IMR-90 (cell line): ENCODE data around the gene EIF1. TPM values are rescaled to one million over a fixed set of nuclear protein-coding genes. Genes with fewer than 3 reads are reported as not detected.
A peak's percentile ranks its signal among the peaks of the same experiment; 100 is the strongest.

ENCODE experiments used
- ATAC-seq: fragments of 200-7000 bp; cut with Tn5 transposase; 2 replicates; pipeline ENCODE4 v1.9.1; 2020; ENCODE audit warnings: low read depth, mild to moderate bottlenecking, moderate library complexity
- BruUV-seq: library from RNA; stranded (reverse); fragments of 400-500 nt; replicated peaks from 2 replicates; lab custom pipeline; 2021; lab: Mats Ljungman, UMichigan
- CTCF ChIA-PET: fragments of 300-600 bp; formaldehyde crosslinking; extraction: SDS; loops from one replicate; lab custom pipeline; 2021; ENCODE audit warnings: antibody characterized with exemption; lab: Yijun Ruan, JAX
- POLR2A ChIA-PET: fragments of 300-600 bp; sonication (Branson Sonifier 250); formaldehyde crosslinking; loops from one replicate; lab custom pipeline; 2022; ENCODE audit warnings: antibody characterized with exemption; ENCODE audit not compliant: unreplicated experiment; lab: Charles Lee
- DNase-seq: peaks from one replicate; pipeline ENCODE4 v3.0.0; 2013
- H2AFZ ChIP-seq: replicated peaks from 2 replicates; pipeline ENCODE3; 2013; ENCODE audit warnings: low read length, mild to moderate bottlenecking; ENCODE audit not compliant: poor library complexity
- H2AK5ac ChIP-seq: 2 replicates; pipeline ENCODE4 v1.6.1; 2013; ENCODE audit warnings: low read depth, low read length, inconsistent platforms
- H2AK9ac ChIP-seq: replicated peaks from 2 replicates; pipeline ENCODE3; 2013; ENCODE audit warnings: mild to moderate bottlenecking, low read depth, low read length, moderate library complexity; ENCODE audit not compliant: poor library complexity
- H2BK120ac ChIP-seq: 2 replicates; pipeline ENCODE4 v1.6.1; 2013; ENCODE audit warnings: low read depth, low read length, inconsistent platforms
- H2BK15ac ChIP-seq: 3 replicates; pipeline ENCODE4 v1.6.1; 2013; ENCODE audit warnings: low read depth, low read length, inconsistent platforms
- H2BK20ac ChIP-seq: 2 replicates; pipeline ENCODE4 v1.6.1; 2013; ENCODE audit warnings: low read depth, mild to moderate bottlenecking, inconsistent platforms, low read length, moderate library complexity
- H2BK5ac ChIP-seq: 2 replicates; pipeline ENCODE4 v1.6.1; 2013; ENCODE audit warnings: mild to moderate bottlenecking, low read depth, low read length, inconsistent platforms; ENCODE audit not compliant: poor library complexity, severe bottlenecking
- H3K14ac ChIP-seq: replicated peaks from 2 replicates; pipeline ENCODE4 v1.6.1; 2013; ENCODE audit warnings: low read depth, low read length, inconsistent platforms
- H3K18ac ChIP-seq: 2 replicates; pipeline ENCODE4 v1.6.1; 2013; ENCODE audit warnings: low read depth, low read length, control low read depth
- H3K23ac ChIP-seq: 2 replicates; pipeline ENCODE4 v1.6.1; 2013; ENCODE audit warnings: low read depth, low read length, inconsistent platforms
- H3K27ac ChIP-seq: 2 replicates; pipeline ENCODE4 v1.5.1; 2013; ENCODE audit warnings: mild to moderate bottlenecking, control low read depth, low read length; ENCODE audit not compliant: insufficient read depth
- H3K27me3 ChIP-seq: 2 replicates; pipeline ENCODE4 v1.6.1; 2013; ENCODE audit warnings: low read length; ENCODE audit not compliant: control insufficient read depth, insufficient read depth
- H3K36me3 ChIP-seq: 2 replicates; pipeline ENCODE4 v1.6.1; 2013; ENCODE audit warnings: low read length, mixed read lengths; ENCODE audit not compliant: control insufficient read depth, insufficient read depth
- H3K4ac ChIP-seq: 2 replicates; pipeline ENCODE4 v1.6.1; 2013; ENCODE audit warnings: low read depth, low read length, inconsistent platforms
- H3K4me1 ChIP-seq: 2 replicates; pipeline ENCODE4 v1.6.1; 2013; ENCODE audit warnings: low read length, mixed read lengths; ENCODE audit not compliant: control insufficient read depth, insufficient read depth
- H3K4me2 ChIP-seq: 2 replicates; pipeline ENCODE4 v1.6.1; 2013; ENCODE audit warnings: low read depth, mild to moderate bottlenecking, control low read depth, low read length, moderate library complexity
- H3K4me3 ChIP-seq: 2 replicates; pipeline ENCODE4 v1.5.1; 2013; ENCODE audit warnings: low read depth, mild to moderate bottlenecking, control low read depth, low read length, moderate library complexity; ENCODE audit not compliant: insufficient read depth
- H3K56ac ChIP-seq: 2 replicates; pipeline ENCODE4 v1.6.1; 2013; ENCODE audit warnings: low read length, inconsistent platforms; ENCODE audit not compliant: insufficient read depth; ENCODE audit errors: extremely low read depth
- H3K79me1 ChIP-seq, 2 experiments: 2 replicates each; pipeline ENCODE4 v1.6.1; 2013; ENCODE audit warnings: low read length in 2 of 2, inconsistent platforms in 1 of 2, low read depth in 1 of 2
- H3K9ac ChIP-seq: 2 replicates; pipeline ENCODE4 v1.6.1; 2013; ENCODE audit warnings: low read depth, low read length, control low read depth
- H3K9me1 ChIP-seq: 2 replicates; pipeline ENCODE4 v1.6.1; 2013; ENCODE audit warnings: low read length, inconsistent platforms; ENCODE audit not compliant: insufficient read depth
- H3K9me3 ChIP-seq: 2 replicates; pipeline ENCODE4 v1.6.1; 2013; ENCODE audit warnings: low read length; ENCODE audit not compliant: control insufficient read depth, insufficient read depth
- H4K20me1 ChIP-seq: 2 replicates; pipeline ENCODE4 v1.6.1; 2013; ENCODE audit warnings: low read length, inconsistent platforms; ENCODE audit not compliant: insufficient read depth
- H4K5ac ChIP-seq: 2 replicates; pipeline ENCODE4 v1.6.1; 2013; ENCODE audit warnings: mild to moderate bottlenecking, low read depth, low read length, control low read depth
- H4K8ac ChIP-seq, 2 experiments: 2 replicates each; pipeline ENCODE4 v1.6.1; 2013; ENCODE audit warnings: low read depth in 2 of 2, low read length in 2 of 2, control low read depth in 1 of 2, inconsistent platforms in 1 of 2
- H4K91ac ChIP-seq: 2 replicates; pipeline ENCODE4 v1.6.1; 2013; ENCODE audit warnings: low read depth, low read length, inconsistent platforms; ENCODE audit not compliant: insufficient read depth
- FOS ChIP-seq: fragments of 150-350 bp; IDR thresholded peaks from 2 replicates; pipeline ENCODE4 v1.6.1; 2016; ENCODE audit warnings: low read depth, low read length
- MAFK ChIP-seq: IDR thresholded peaks from 2 replicates; pipeline ENCODE4 v1.6.1; 2012; ENCODE audit warnings: low read depth, low read length, improper control_type of control experiment
- MXI1 ChIP-seq: IDR thresholded peaks from 2 replicates; pipeline ENCODE4 v1.6.1; 2012; ENCODE audit warnings: low read depth, mild to moderate bottlenecking, low read length, moderate library complexity, borderline replicate concordance
- NFE2L2 ChIP-seq: fragments of 150-350 bp; IDR thresholded peaks from 2 replicates; pipeline ENCODE4 v1.6.1; 2016; ENCODE audit warnings: low read depth, mild to moderate bottlenecking, low read length
- POLR2A ChIP-seq: IDR thresholded peaks from 2 replicates; pipeline ENCODE4 v1.6.1; 2012; ENCODE audit warnings: mild to moderate bottlenecking, low read depth, low read length
- RAD21 ChIP-seq: IDR thresholded peaks from 2 replicates; pipeline ENCODE4 v1.6.1; 2012; ENCODE audit warnings: low read length, improper control_type of control experiment
- whole genome bisulfite sequencing, 2 experiments: methylation state at CpG; one replicate each; pipeline versions ENCODE4 v1.1.5 to v1.1.7; 2013; ENCODE audit warnings: missing lambda C conversion rate in 2 of 2; ENCODE audit not compliant: insufficient read length in 1 of 2; ENCODE audit errors: extremely low coverage in 2 of 2; 5-methylcytosine and 5-hydroxymethylcytosine counted together
- dilution Hi-C: fragments of 300-500 bp; cut with HindIII; formaldehyde crosslinking; loops from one replicate; pipeline ENCODE4 v1.14.3; 2018; ENCODE audit warnings: low sequenced_read_pairs; ENCODE audit not compliant: unreplicated experiment
- in situ Hi-C: fragments of 300-500 bp; cut with MboI; formaldehyde crosslinking; loops from 3 replicates; pipeline ENCODE4 v1.14.3; 2019; ENCODE audit warnings: low sequenced_read_pairs, inconsistent platforms, mixed read lengths
- intact Hi-C: fragments of 100-400 bp; cut with micrococcal nuclease; formaldehyde crosslinking; loops from 2 replicates; pipeline ENCODE4 v1.10.0; 2022
- polyA plus RNA-seq, 3 experiments: library from polyadenylated mRNA; depleted of rRNA; stranded (reverse); fragments of >200 nt; gene quantifications; 2 replicates each; pipeline ENCODE4 v1.2.3, GENCODE V29; 2012; ENCODE audit warnings: low replicate concordance in 1 of 3
- total RNA-seq: library from RNA; depleted of rRNA; stranded (reverse); fragments of >200 nt; gene quantifications from 2 replicates; pipeline ENCODE4 v1.2.3, GENCODE V29; 2012
- TF ChIP-seq, protein P1 (sequence below): conservative IDR thresholded peaks from 2 replicates; pipeline ENCODE4 v1.5.1; 2012; ENCODE audit warnings: mild to moderate bottlenecking, low read depth, low read length, improper control_type of control experiment

The EIF1 gene
- total and polyA plus RNA-seq, 2 of the 4 experiments (the other 2 are of a cell fraction), result 89.4 to 381 TPM

DNA sequence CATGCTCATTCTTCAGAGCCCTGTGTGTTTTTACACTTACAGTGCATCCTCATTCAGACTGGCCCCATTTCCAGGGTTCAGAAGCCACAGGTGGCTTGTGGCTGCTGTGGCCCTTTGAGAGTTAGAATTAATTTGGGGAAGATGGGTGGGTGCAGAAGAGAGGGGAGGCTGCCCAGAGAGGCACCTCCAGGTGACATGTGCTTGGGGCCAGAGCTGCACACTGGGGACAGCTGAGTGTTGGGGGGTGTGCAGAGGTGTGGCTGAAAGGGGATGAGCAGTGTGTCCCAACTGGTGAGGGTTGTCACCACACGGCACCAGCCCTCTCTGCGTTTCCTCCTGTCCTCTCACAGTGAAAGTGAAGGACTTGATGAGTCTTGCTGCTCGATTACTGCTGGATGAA, 6.9 kb upstream of the EIF1 start:
- Histone ChIP-seq H4K5ac (no peak overlapping the region), H3K9me1 (no peaks in the 10 kb centered on the region), H3K4me3 (no peak overlapping the region), H2AK9ac (no peak overlapping the region), H3K4me1 (peaks cover 6% of the 10 kb centered on the region), H2AK5ac (no peak overlapping the region), H2AFZ (peak overlapping the region; percentile 32), H3K56ac (no peak overlapping the region), H4K20me1 (no peaks in the 10 kb centered on the region), H4K8ac (no peak overlapping the region), H2BK5ac (no peak overlapping the region), H3K23ac (no peak overlapping the region), H3K4ac (no peak overlapping the region), H3K9ac (no peak overlapping the region), H3K79me1 (no peaks in the 10 kb centered on the region), H4K91ac (no peak overlapping the region), H3K18ac (no peak overlapping the region), H3K9me3 (no peaks in the 10 kb centered on the region), H2BK20ac (no peak overlapping the region), H3K4me2 (no peak overlapping the region), H2BK120ac (no peak overlapping the region), H3K27ac (no peak overlapping the region), H3K36me3 (no peaks in the 10 kb centered on the region), H3K27me3 (peaks cover 7% of the 10 kb centered on the region), H2BK15ac (no peak overlapping the region), H3K14ac (no peak overlapping the region)
- no TSS peak for BruUV-seq
- no peak for TF ChIP-seq NFE2L2
- TF ChIP-seq FOS, result no peak
- no peak for TF ChIP-seq MAFK
- no peak for TF ChIP-seq MXI1
- TF ChIP-seq POLR2A, result no peak
- TF ChIP-seq RAD21, result no peak
- TF ChIP-seq, protein P1, sequence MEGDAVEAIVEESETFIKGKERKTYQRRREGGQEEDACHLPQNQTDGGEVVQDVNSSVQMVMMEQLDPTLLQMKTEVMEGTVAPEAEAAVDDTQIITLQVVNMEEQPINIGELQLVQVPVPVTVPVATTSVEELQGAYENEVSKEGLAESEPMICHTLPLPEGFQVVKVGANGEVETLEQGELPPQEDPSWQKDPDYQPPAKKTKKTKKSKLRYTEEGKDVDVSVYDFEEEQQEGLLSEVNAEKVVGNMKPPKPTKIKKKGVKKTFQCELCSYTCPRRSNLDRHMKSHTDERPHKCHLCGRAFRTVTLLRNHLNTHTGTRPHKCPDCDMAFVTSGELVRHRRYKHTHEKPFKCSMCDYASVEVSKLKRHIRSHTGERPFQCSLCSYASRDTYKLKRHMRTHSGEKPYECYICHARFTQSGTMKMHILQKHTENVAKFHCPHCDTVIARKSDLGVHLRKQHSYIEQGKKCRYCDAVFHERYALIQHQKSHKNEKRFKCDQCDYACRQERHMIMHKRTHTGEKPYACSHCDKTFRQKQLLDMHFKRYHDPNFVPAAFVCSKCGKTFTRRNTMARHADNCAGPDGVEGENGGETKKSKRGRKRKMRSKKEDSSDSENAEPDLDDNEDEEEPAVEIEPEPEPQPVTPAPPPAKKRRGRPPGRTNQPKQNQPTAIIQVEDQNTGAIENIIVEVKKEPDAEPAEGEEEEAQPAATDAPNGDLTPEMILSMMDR, result no peak
- intact Hi-C loops (no loop called here), dilution Hi-C loops (no loop called here), in situ Hi-C loops (no loop called here)
- POLR2A ChIA-PET, result no interaction called here
- DNase-seq, result no peak
- no CpG with 5 or more reads among the region's 3 CpGs for WGBS, 2 experiments
- CTCF ChIA-PET, result no interaction called here
- no peak for ATAC-seq
